Mesothelial cell of epicardium (in vitro differentiated cells): ENCODE measurements around the gene SYT14. TPM values are rescaled to one million over a fixed set of nuclear protein-coding genes. Genes with fewer than 3 reads are reported as not detected.

Experiments used
- DNase-seq, 2 experiments: peaks; one replicate each; pipeline ENCODE4 v3.0.0; 2021; ENCODE audit warnings: low spot score in 2 of 2; ENCODE audit not compliant: unreplicated experiment in 2 of 2
- H3K27ac Mint-ChIP-seq: 2 replicates; pipeline ENCODE4 v1.8.0; 2021; ENCODE audit warnings: mixed read lengths
- H3K27me3 Mint-ChIP-seq: 2 replicates; pipeline ENCODE4 v1.8.0; 2021; ENCODE audit warnings: low read depth, mixed read lengths
- H3K36me3 Mint-ChIP-seq: 2 replicates; pipeline ENCODE4 v1.8.0; 2021; ENCODE audit warnings: mixed read lengths
- H3K4me1 Mint-ChIP-seq: 2 replicates; pipeline ENCODE4 v1.8.0; 2021; ENCODE audit warnings: mixed read lengths
- H3K4me3 Mint-ChIP-seq: 2 replicates; pipeline ENCODE4 v1.8.0; 2021; ENCODE audit warnings: mild to moderate bottlenecking, moderate library complexity, mixed read lengths
- H3K9me3 Mint-ChIP-seq: 2 replicates; pipeline ENCODE4 v1.8.0; 2021; ENCODE audit warnings: mixed read lengths
- CTCF ChIP-seq: fragments of 200-600 bp; sonication (generic); IDR thresholded peaks from one replicate; pipeline ENCODE4 v1.5.0; 2021; ENCODE audit warnings: antibody characterized with exemption; ENCODE audit not compliant: unreplicated experiment
- total RNA-seq: library from RNA; stranded (reverse); gene quantifications from 3 replicates; pipeline ENCODE4 v1.2.1, GENCODE V29; 2021

SYT14 gene
- total RNA-seq, 1 donor from 2014 or later, result 1.1 TPM

DNA sequence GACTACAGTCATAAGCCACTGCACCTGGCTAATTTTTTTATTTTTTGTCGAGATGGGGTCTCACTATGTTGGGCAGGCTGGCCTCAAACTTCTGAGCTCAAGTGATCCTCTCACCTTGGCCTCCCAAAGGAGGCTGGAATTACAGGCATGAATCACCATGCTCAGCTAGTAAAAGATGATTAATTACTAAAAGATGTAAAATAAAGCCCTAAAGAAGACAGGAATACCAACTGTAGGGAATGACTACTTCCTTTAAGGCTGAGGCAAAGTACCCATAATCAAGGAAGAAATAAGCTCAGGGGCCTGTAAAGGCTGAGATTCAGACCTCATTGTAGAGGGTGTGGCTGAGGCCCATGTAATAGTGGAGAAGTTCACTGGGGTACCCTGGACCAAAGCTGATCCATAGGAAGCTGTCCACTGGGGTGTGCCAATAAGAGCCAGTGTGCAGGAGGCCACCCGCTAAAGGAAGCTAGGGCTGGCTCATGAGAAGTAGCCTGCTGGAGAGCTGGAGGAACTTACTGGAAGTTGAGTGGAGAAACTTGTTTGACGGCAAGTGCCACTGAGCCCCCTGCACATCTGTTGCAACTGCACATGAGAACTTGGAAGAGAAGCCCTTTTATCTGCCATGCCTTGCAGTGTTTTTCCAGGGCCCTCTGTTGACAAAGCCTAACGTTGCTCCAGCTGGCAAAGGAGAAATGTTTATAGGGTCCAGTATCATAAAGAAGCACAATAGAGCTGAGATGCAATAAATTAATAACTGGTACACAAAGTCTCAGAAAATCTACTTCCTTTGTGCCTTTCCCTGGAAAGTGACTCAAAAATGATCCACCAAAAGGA, 276.8 kb downstream of the SYT14 start:
- H3K36me3 Mint-ChIP-seq, result no peaks in the 10 kb centered on the region

DNA sequence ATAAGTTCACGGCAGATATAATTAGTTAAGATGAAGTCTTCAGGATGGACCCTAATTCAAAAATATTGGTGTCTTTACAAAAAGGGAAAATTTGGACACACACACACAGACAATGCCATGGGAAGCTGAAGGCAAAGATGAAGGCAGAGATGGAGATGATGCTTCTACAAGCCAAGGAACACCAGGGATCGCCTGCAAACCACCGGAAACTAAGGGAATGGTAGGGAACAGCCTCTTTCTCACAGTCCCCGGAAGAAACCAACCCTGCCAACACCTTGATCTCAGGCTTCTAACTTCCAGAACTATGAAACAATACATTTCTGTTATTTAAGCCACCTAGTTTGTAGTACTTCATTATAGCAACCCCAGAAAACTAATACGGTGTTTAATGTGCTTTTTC, 279.5 kb downstream of the SYT14 start:
- Mint-ChIP-seq H3K9me3 (no peaks in the 10 kb centered on the region), H3K4me1 (peaks cover 4% of the 10 kb centered on the region), H3K27me3 (no peaks in the 10 kb centered on the region), H3K27ac (no peak overlapping the region), H3K4me3 (no peak overlapping the region), H3K36me3 (no peaks in the 10 kb centered on the region)
- no peak for TF ChIP-seq CTCF
- DNase-seq, result no peak

More for the DNA sequence above, 276.8 kb downstream of the SYT14 start:
- no peak overlapping the region for H3K27ac Mint-ChIP-seq
- no peaks in the 10 kb centered on the region for H3K4me1 Mint-ChIP-seq
- DNase-seq, result no peak
- H3K4me3 Mint-ChIP-seq, result no peak overlapping the region
- no peaks in the 10 kb centered on the region for H3K27me3 Mint-ChIP-seq
- TF ChIP-seq CTCF, result no peak
- peaks cover 5% of the 10 kb centered on the region for H3K9me3 Mint-ChIP-seq

DNA sequence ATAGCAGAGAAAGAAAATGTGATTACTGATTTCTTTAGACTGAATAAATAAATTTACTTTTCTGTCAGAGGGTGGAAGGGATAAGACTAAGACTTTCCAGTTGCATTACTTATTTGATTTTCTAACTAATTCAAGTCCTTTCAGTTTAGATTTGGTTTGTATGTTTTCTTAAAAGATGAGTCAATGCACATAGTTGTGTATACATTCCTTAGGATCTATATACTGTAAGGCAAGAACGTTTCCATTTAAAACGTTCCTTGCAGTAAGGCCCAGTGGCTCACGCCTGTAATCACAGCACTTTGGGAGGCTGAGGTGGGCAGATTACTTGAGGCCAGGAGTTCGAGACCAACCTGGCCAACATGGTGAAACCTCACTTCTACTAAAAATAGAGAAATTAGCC, 280.0 kb downstream of the SYT14 start:
- no peak overlapping the region for H3K4me3 Mint-ChIP-seq
- DNase-seq, result no peak
- H3K9me3 Mint-ChIP-seq, result no peaks in the 10 kb centered on the region
- H3K27me3 Mint-ChIP-seq, result no peaks in the 10 kb centered on the region
- H3K36me3 Mint-ChIP-seq, result no peaks in the 10 kb centered on the region
- no peak for TF ChIP-seq CTCF
- H3K4me1 Mint-ChIP-seq, result peaks cover 10% of the 10 kb centered on the region
- H3K27ac Mint-ChIP-seq, result no peak overlapping the region

Other genes starting within 250 kb of the SYT14 start
- 0.63 TPM in 1 of 3 replicates, not detected in the others for gene HSD11B1, start 233.4 kb upstream of the SYT14 start, total RNA-seq
- gene TRAF3IP3, start 182.2 kb upstream of the SYT14 start, total RNA-seq, result 0.85 to 1.2 TPM (median 1.1 TPM) in 3 replicates
- gene C1orf74, start 153.7 kb upstream of the SYT14 start, total RNA-seq, result 3.5 to 3.8 TPM (median 3.5 TPM) in 3 replicates
- 38.1 to 43.1 TPM (median 39.9 TPM) in 3 replicates for gene IRF6, start 132.1 kb upstream of the SYT14 start, total RNA-seq
- gene UTP25, start 110.2 kb upstream of the SYT14 start, total RNA-seq, result 8.8 to 9.7 TPM (median 9.0 TPM) in 3 replicates